ENCODE data around the gene MPST.

The MPST gene

GRCh38 chr22:36991206-36991605 lies 28.3 kb upstream of the MPST start:
- TF ChIP-seq CTCF (conservative IDR thresholded peaks at IDR 0.05), result no peak
- H3K27ac ChIP-seq, result no peak overlapping the region

GRCh38 chr22:36997746-36998145 lies 21.8 kb upstream of the MPST start:
- H3K27ac ChIP-seq, result no peak overlapping the region
- TF ChIP-seq CTCF (conservative IDR thresholded peaks at IDR 0.05), result no peak

GRCh38 chr22:36998620-36999351 lies 20.8 kb upstream of the MPST start:
- no peak overlapping the region for H3K27ac ChIP-seq
- TF ChIP-seq CTCF (conservative IDR thresholded peaks at IDR 0.05), result no peak

GRCh38 chr22:36999463-36999862 lies 20.1 kb upstream of the MPST start:
- H3K27ac ChIP-seq, result no peak overlapping the region
- TF ChIP-seq CTCF (conservative IDR thresholded peaks at IDR 0.05), result no peak

GRCh38 chr22:37000676-37001534 lies 18.6 kb upstream of the MPST start:
- TF ChIP-seq CTCF (conservative IDR thresholded peaks at IDR 0.05), result no peak
- H3K27ac ChIP-seq, result no peak overlapping the region

GRCh38 chr22:37001826-37002225 lies 17.7 kb upstream of the MPST start:
- H3K27ac ChIP-seq, result no peak overlapping the region
- TF ChIP-seq CTCF (conservative IDR thresholded peaks at IDR 0.05), result no peak

- no peak for TF ChIP-seq CTCF (conservative IDR thresholded peaks at IDR 0.05)
- no peak overlapping the region for H3K27ac ChIP-seq
Observed at GRCh38 chr22:37002633-37003032, 16.9 kb upstream of the MPST start.

Measured in VCaP (cell line).